HPDE6-E6E7 (cell line): ENCODE measurements around the gene C2.
"Not testable (repeated sequence)": the region's sequence is repeated elsewhere in the genome, so short reads cannot be mapped to it uniquely, and the experiment has no call there.

Experiments
- DNase-seq: peaks from one replicate; pipeline ENCODE4 v3.0.0; 2011; ENCODE audit warnings: missing footprints; ENCODE audit errors: extremely low spot score

Gene C2

GRCh38 chr6:31899215-31899614 lies 28.3 kb upstream of the C2 start:
- no peak for DNase-seq

GRCh38 chr6:31899882-31900722 lies 27.4 kb upstream of the C2 start:
- no peak for DNase-seq

GRCh38 chr6:31900917-31901414 lies 26.6 kb upstream of the C2 start:
- DNase-seq = no peak

GRCh38 chr6:31901415-31901952 lies 26.0 kb upstream of the C2 start:
- DNase-seq = no peak

GRCh38 chr6:31901953-31902643 lies 25.4 kb upstream of the C2 start, which contains the start of gene ZBTB12:
Gene ZBTB12 (minus strand): TSS chr6:31902086. CDS start chr6:31901305, 781 bp downstream.
- peak; percentile 72 for DNase-seq

- no peak for DNase-seq
Measured at GRCh38 chr6:31903957-31904356, 23.6 kb upstream of the C2 start.

GRCh38 chr6:31905041-31905440 lies 22.5 kb upstream of the C2 start:
- no peak for DNase-seq

GRCh38 chr6:31906122-31906521 lies 21.4 kb upstream of the C2 start:
- DNase-seq = no peak

- DNase-seq = not testable (repeated sequence)
Measured at GRCh38 chr6:31906727-31907126, 20.8 kb upstream of the C2 start.

GRCh38 chr6:31907158-31907813 lies 20.2 kb upstream of the C2 start:
- DNase-seq = no peak

GRCh38 chr6:31908255-31908654 lies 19.3 kb upstream of the C2 start:
- not testable (repeated sequence) for DNase-seq

- no peak for DNase-seq
Measured at GRCh38 chr6:31908791-31909190, 18.7 kb upstream of the C2 start.

GRCh38 chr6:31909298-31909697 lies 18.2 kb upstream of the C2 start:
- not testable (repeated sequence) for DNase-seq

GRCh38 chr6:31911826-31912585 lies 15.5 kb upstream of the C2 start:
- no peak for DNase-seq

- no peak for DNase-seq
Measured at GRCh38 chr6:31915351-31915750, 12.2 kb upstream of the C2 start.

- DNase-seq = no peak
Measured at GRCh38 chr6:31915756-31916155, 11.8 kb upstream of the C2 start.

GRCh38 chr6:31918069-31918720 lies 9.3 kb upstream of the C2 start:
- DNase-seq = no peak

- no peak for DNase-seq
Measured at GRCh38 chr6:31919624-31920303, 7.8 kb upstream of the C2 start.

GRCh38 chr6:31920811-31921210 lies 6.7 kb upstream of the C2 start:
- no peak for DNase-seq

GRCh38 chr6:31922942-31923341 lies 4.6 kb upstream of the C2 start:
- DNase-seq = no peak
